ENCODE data around the gene ARHGDIG.
"Not testable (repeated sequence)": the region's sequence is repeated elsewhere in the genome, so short reads cannot be mapped to it uniquely, and the experiment has no call there.

Gene ARHGDIG

DNA sequence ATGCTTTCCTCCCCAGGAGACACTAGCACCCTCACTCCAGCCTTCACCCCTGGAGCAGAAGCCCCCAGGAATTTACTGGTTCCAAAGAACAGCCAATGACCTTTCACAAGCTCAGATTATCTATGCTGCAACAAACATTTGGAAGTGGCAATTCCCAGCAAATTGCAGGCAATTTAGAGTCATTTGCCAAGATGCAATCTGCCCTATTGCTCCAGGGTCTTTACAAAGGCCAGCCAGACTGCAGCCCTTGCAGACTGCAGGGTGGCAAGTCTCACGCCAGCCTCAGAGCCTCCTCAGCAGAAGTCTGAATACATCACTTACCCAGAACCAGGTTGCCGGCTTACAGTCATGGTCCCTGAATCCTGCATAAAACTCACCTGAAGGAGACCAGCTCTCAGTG is 50.4 kb downstream of the ARHGDIG start:
- DNase-seq (ENCODE audit: low spot score): no peak

DNA sequence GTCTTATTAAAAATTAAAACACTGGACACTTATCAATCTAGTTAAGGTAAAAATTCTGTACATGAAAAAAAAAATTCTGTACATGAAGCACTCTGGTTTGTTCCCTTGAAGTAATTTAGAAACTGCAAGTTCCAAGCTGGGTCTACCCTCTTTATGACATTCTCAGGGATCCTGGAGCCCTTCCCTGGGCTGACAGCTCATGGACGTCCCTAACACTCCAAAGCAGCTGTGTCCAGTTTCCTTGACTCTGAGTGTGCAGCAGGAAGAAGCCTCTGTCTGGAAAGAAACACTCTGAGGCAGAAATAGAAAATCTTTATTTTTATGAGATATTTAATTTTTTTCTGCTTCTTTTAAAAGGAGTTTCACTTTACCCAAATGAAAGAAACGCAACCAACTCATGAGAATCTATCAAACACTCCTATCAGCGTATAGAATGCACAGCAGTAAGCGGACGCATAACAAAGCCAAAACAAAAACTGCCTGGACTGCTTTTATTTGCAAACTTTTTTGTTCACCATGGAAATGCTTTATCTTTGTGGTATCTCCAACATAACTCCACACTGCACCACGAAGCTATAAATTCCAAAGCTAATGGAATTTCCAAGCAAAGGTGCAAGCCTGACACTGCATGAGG is 50.9 kb downstream of the ARHGDIG start:
- DNase-seq (ENCODE audit: low spot score): not testable (repeated sequence)

All from pons (tissue), 1 donor.